ENCODE data around the gene TRPM6.

DNA sequence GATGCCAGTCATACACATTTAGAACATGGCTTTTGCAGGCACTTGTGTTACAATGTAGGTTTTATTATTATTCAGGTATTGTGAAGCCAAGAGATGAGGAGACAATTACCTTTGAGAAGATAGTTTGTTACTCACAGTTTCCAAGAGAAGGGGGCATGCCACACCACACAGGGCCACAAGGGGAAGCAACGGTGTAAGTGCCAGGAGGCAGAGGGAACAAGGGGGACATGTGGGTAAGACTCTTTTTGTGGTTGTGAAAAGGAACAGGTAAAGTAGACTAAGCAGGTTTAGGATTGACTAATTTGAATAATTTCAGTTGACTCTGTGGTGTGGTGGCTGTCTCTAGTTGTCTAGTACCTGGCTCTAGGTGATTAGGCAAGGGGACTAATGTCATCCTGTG, 191.2 kb downstream of the TRPM6 start:
- TF ChIP-seq SMAD4 (CRISPR knock-in tag; IDR thresholded peaks at IDR 0.05): no peak
- TF ChIP-seq ESRRA (CRISPR knock-in tag; IDR thresholded peaks at IDR 0.05; ENCODE audit: borderline replicate concordance): no peak
- TF ChIP-seq FOXJ3 (CRISPR knock-in tag; IDR thresholded peaks at IDR 0.05; ENCODE audit: borderline replicate concordance): no peak
- TF ChIP-seq NR3C1 (CRISPR knock-in tag; conservative IDR thresholded peaks at IDR 0.05; ENCODE audit: low read depth): no peak
- TF ChIP-seq, protein P1, sequence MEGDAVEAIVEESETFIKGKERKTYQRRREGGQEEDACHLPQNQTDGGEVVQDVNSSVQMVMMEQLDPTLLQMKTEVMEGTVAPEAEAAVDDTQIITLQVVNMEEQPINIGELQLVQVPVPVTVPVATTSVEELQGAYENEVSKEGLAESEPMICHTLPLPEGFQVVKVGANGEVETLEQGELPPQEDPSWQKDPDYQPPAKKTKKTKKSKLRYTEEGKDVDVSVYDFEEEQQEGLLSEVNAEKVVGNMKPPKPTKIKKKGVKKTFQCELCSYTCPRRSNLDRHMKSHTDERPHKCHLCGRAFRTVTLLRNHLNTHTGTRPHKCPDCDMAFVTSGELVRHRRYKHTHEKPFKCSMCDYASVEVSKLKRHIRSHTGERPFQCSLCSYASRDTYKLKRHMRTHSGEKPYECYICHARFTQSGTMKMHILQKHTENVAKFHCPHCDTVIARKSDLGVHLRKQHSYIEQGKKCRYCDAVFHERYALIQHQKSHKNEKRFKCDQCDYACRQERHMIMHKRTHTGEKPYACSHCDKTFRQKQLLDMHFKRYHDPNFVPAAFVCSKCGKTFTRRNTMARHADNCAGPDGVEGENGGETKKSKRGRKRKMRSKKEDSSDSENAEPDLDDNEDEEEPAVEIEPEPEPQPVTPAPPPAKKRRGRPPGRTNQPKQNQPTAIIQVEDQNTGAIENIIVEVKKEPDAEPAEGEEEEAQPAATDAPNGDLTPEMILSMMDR (IDR thresholded peaks at IDR 0.05): no peak
- no peak for TF ChIP-seq CBFB (CRISPR knock-in tag; IDR thresholded peaks at IDR 0.05; ENCODE audit: low read depth)
- TF ChIP-seq, protein P2, sequence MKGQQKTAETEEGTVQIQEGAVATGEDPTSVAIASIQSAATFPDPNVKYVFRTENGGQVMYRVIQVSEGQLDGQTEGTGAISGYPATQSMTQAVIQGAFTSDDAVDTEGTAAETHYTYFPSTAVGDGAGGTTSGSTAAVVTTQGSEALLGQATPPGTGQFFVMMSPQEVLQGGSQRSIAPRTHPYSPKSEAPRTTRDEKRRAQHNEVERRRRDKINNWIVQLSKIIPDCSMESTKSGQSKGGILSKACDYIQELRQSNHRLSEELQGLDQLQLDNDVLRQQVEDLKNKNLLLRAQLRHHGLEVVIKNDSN (CRISPR knock-in tag; IDR thresholded peaks at IDR 0.05): no peak
- TF ChIP-seq ZNF416 (CRISPR knock-in tag; IDR thresholded peaks at IDR 0.05): no peak
- TF ChIP-seq, protein P3, sequence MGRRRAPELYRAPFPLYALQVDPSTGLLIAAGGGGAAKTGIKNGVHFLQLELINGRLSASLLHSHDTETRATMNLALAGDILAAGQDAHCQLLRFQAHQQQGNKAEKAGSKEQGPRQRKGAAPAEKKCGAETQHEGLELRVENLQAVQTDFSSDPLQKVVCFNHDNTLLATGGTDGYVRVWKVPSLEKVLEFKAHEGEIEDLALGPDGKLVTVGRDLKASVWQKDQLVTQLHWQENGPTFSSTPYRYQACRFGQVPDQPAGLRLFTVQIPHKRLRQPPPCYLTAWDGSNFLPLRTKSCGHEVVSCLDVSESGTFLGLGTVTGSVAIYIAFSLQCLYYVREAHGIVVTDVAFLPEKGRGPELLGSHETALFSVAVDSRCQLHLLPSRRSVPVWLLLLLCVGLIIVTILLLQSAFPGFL (CRISPR knock-in tag; IDR thresholded peaks at IDR 0.05; ENCODE audit: borderline replicate concordance): no peak
- TF ChIP-seq, protein P4, sequence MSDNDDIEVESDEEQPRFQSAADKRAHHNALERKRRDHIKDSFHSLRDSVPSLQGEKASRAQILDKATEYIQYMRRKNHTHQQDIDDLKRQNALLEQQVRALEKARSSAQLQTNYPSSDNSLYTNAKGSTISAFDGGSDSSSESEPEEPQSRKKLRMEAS (CRISPR knock-in tag; IDR thresholded peaks at IDR 0.05): no peak
- TF ChIP-seq ZNF121 (CRISPR knock-in tag; IDR thresholded peaks at IDR 0.05): no peak
- TF ChIP-seq ATF1 (CRISPR knock-in tag; IDR thresholded peaks at IDR 0.05): no peak
- TF ChIP-seq ZNF232 (CRISPR knock-in tag; IDR thresholded peaks at IDR 0.05): no peak
